NB4 (cell line): ENCODE data around the gene LMBR1L.

Source experiments
- DNase-seq: peaks from one replicate; pipeline ENCODE4 v3.0.0; 2010; ENCODE audit warnings: low read depth
- H3K4me3 ChIP-seq: one replicate; pipeline ENCODE4 v1.5.1; 2011; ENCODE audit warnings: mild to moderate bottlenecking, low read depth, low read length, moderate library complexity
- MYC ChIP-seq: IDR thresholded peaks from 2 replicates; pipeline ENCODE4 v1.6.1; 2011; ENCODE audit warnings: low read depth, low read length
- POLR2A ChIP-seq: IDR thresholded peaks from 2 replicates; pipeline ENCODE4 v1.6.1; 2011; ENCODE audit warnings: mild to moderate bottlenecking; ENCODE audit not compliant: insufficient read length; ENCODE audit errors: extremely low read depth
- TF ChIP-seq, protein P1 (sequence below): IDR thresholded peaks from 2 replicates; pipeline ENCODE4 v1.6.1; 2011; ENCODE audit warnings: low read depth, low read length
- TF ChIP-seq, protein P2 (sequence below): IDR thresholded peaks from one replicate; pipeline ENCODE4 v1.5.1; 2012; ENCODE audit warnings: low read depth, low read length

Gene LMBR1L

DNA sequence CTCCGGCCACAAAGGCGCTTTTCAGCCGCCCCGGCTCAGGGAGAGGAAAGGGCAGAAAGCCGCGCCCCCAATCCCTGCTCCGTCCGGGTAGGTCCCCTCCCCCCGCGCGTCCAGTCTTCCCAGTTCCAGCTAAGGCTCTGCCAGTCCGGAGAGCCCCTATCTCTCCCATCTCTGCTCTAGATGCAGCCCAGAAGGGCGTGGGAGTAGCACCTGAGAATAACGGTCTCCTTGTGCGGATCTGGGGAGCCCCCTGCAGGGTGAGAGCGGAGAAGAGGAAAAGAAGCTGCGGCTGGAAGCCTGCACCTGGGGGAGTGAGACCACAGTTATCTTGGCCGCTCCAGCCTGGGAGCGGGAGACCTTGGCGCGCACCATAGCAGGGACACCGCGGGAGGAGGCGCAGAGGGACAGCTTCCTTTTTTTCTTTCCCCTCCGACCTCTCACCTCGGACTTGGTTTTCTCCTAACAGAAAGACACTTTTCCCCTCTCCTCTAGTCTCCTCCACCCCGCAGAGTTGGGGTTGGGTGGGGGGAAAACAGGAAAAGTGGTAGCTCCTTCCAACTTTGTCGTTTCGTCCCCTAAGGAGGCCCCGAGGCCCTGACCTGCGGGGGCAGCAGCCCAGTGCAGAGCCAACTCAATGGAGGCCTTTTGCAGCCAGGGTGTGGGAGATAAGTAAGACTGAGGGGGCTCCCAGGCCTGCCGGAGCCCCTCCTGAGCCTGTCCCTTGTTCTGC lies 18.4 kb downstream of the LMBR1L start:
- DNase-seq: peak; percentile 95
- H3K4me3 ChIP-seq: peak overlapping the region; percentile 36
- TF ChIP-seq, protein P1, sequence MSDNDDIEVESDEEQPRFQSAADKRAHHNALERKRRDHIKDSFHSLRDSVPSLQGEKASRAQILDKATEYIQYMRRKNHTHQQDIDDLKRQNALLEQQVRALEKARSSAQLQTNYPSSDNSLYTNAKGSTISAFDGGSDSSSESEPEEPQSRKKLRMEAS: 0 out of 2 replicates have a peak, but pooled peaks have one; percentile 8
- 0 out of 2 replicates have a peak, but pooled peaks have one; percentile 15 for TF ChIP-seq MYC
- TF ChIP-seq, protein P2, sequence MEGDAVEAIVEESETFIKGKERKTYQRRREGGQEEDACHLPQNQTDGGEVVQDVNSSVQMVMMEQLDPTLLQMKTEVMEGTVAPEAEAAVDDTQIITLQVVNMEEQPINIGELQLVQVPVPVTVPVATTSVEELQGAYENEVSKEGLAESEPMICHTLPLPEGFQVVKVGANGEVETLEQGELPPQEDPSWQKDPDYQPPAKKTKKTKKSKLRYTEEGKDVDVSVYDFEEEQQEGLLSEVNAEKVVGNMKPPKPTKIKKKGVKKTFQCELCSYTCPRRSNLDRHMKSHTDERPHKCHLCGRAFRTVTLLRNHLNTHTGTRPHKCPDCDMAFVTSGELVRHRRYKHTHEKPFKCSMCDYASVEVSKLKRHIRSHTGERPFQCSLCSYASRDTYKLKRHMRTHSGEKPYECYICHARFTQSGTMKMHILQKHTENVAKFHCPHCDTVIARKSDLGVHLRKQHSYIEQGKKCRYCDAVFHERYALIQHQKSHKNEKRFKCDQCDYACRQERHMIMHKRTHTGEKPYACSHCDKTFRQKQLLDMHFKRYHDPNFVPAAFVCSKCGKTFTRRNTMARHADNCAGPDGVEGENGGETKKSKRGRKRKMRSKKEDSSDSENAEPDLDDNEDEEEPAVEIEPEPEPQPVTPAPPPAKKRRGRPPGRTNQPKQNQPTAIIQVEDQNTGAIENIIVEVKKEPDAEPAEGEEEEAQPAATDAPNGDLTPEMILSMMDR: peak; percentile 63
- no peak for TF ChIP-seq POLR2A

DNA sequence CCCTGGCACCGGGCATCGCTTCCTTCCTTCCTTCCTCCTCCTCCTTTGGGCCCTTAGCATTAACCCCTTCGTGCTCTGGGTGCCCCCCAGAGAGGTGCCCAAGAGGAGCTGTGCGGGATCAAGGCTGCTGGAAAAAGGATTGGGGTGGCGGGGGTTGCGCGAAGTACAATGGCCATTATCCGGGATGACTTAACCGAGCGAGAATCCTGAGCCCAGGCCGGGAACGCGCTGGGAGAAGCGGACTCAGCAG lies 18.9 kb downstream of the LMBR1L start:
- no peak overlapping the region for H3K4me3 ChIP-seq
- no peak for DNase-seq
- TF ChIP-seq POLR2A (no peak), MYC (no peak)
- TF ChIP-seq, protein P1: no peak
- TF ChIP-seq, protein P2: no peak

DNA sequence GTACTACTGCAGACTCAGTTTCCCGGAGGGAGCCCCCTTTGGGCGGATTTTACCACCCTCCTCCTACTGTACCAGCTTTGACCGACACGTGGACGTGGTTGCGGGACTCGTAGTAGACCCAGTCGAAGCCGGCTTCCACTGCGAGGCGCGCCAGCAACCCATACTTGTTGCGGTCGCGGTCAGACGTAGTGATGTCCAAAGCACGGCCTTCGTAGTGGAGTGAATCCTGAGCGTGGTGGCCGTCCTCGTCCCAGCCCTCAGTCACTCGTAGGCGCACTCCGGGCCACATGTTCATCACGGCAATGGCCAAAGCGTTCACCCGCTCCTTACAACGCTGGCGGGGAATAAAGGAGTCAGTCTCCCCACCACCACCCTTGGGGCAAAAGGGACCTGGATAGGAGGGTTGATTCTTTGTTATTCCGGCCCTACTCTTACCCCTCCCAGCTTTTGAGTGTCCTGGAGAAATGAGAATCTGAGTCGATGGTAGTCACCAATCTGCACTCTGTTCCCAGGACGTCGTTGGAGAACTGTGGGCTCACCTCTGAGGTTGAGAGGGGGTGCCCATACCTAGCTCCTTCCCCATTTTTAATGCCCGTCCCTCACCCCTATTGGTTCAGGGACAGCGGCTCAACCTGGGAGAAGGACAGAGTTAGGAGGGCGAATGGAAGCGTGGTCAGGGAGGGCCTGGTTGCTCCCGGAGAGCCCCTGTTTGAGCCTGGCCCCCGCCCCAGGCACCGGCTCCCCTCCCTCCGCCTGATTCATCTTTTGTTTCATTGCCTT lies 19.4 kb downstream of the LMBR1L start:
- TF ChIP-seq POLR2A (no peak), MYC (no peak)
- TF ChIP-seq, protein P2: no peak
- TF ChIP-seq, protein P1: no peak
- no peak for DNase-seq
- no peak overlapping the region for H3K4me3 ChIP-seq

DNA sequence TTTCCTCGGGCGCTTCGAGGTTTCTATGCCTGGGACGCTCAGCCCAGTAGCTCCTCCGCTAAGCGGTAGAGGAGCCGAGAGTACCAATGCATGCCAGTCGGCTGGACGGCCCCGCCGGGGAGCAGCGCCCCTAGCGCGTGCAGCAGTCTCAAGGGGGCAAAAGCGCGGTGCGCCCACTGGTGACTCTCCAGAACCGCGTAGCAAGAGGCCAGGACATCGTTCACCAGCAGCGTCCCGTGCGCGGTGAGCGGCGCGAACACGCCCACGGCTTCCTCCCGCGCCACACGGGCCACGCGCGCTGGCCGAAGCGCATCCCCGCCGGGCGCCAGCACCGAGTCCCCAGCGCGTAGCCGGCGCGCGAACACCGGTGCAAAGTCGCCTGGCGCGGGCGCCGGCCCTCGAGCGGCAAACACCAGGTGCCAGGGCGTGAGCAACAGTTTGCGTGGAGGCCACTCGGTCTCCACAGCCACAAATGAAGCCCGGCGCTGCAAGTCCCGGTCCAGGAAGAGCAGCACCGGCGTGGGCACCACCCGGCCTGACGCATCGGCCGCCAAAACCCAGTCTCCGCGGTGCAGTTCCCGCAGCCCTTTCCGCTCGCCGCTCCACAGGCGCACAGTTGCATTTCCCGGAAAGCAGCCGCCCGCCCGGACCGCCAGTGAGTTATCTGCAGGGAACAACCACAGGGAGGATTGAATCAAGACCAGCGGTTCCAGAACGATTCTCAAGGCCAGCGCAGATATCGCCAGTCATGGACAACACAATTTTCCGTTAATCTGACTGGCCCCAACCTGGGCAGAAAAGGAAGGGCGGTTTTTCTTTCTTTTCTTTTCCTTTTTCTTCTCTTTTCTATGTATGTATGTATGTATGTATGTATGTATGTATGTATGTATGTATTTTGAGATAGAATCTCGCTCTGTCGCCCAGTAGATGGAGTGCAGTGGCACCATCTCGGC lies 20.6 kb downstream of the LMBR1L start:
- no peak overlapping the region for H3K4me3 ChIP-seq
- TF ChIP-seq, protein P2: no peak
- TF ChIP-seq POLR2A (no peak), MYC (no peak)
- TF ChIP-seq, protein P1: no peak
- DNase-seq: no peak

DNA sequence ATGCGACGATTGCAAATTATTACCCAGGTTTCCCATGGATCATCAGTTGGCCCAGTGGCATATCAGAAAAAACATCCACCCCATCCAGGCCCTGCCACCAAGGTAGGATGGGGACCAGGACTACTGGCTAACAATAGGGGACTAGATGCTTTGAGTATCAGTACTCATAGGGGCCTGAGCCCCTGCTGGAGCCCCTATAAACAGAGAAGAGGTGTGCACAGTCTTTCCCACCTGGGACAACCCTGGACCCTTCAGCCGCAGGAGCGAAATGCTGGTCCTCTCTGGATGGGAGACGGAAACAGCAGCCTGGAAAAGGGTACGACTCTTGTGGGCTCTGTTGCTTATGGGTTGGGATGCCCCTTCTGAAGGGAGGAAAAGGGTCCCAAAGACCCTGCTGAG lies 21.7 kb downstream of the LMBR1L start:
- no peak overlapping the region for H3K4me3 ChIP-seq
- TF ChIP-seq, protein P2: no peak
- TF ChIP-seq POLR2A (no peak), MYC (no peak)
- TF ChIP-seq, protein P1: no peak

More for the DNA sequence above, 21.7 kb downstream of the LMBR1L start:
- DNase-seq: no peak
